Cardiac ventricle fibroblast (primary cell): ENCODE measurements around the gene CCDC43. TPM values are rescaled to one million over a fixed set of nuclear protein-coding genes. Genes with fewer than 3 reads are reported as not detected.

Experiments used
- total RNA-seq: library from RNA; depleted of rRNA; stranded (reverse); fragments of >200 nt; gene quantifications from 2 replicates; pipeline ENCODE4 v1.2.3, GENCODE V29; 2015

The CCDC43 gene, protein sequence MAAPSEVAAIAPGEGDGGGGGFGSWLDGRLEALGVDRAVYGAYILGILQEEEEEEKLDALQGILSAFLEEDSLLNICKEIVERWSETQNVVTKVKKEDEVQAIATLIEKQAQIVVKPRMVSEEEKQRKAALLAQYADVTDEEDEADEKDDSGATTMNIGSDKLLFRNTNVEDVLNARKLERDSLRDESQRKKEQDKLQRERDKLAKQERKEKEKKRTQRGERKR
- 15.0 and 18.5 TPM in 2 replicates for total RNA-seq

DNA sequence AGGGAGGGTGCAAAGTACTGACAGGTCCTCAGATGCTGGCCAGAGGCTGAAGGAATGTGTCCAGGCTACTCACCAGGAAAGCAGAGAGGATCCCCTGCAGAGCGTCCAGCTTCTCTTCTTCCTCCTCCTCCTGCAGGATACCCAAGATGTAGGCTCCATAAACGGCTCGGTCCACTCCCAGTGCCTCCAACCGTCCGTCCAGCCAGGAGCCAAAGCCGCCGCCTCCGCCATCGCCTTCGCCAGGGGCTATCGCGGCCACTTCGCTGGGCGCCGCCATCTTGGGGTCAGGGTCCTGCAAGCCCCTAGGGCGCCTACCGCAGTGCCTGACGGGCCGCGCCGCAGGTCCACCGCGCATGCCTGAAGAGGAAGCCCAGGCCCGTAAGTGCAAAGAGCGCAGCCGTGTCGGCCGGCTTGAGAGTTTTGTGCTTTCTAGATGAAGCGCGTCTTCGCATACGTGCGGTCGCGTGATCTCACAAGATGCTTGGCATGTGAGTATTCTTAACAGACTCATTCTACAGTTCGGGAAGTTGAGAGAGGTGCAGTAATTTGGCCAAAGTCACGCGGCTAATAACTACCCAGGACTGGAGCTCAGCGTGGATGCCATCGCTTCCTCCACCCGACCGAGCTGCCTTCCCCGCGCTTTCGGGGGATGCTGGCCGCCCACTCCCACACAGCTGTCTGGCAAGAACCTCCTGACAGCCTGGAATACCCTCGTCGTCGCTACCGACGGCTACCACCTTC lies at the start of gene CCDC43:
Gene CCDC43, minus strand, starts transcription at position 300 of the 741 bp plus-strand sequence. Its CDS starts 23 bp downstream, at position 277.

DNA sequence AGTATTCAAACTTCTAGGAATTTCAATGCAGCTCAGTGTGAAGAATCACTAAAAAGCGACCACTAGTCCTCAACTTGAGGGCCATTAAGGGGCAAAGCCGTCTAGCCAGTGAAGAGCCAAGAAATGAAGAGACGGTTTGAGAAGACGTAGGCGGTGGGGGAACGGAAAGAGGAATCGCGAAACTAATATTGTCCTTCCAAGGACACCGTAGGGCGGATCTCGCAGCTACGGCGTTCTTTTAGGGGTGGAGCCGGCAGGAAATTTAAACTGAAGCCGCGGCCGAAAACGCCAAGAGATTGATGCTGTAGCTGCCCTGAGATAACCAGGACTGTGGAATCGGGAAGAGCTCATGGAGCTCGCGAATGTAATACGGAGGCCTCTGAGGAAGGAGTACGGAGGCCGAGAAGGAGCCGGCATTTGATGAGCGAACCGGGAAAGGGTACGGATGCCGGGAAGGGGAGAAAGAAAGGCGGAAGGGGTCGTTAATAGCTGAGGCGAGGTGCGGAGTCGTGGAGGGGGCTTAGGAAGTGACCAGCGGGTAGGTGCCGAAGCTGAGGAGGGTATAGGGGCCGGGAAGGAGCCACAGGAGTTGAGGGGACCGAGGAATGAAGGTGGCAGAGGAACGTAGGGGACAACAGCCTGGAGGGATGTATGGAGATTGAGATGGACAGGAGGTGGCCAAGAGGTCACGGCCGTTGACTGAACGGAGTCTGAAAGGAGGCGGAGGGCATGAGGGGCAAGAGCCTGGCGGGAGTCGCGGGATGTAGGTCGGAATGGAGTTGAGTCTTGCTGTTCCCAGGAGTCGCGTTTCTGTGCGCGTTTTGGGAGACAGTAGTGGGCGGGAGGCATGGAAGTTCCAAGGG lies 19.1 kb upstream of the CCDC43 start, which contains the start of gene DBF4B:
Gene DBF4B, plus strand, starts transcription at position 265 of the 863 bp plus-strand sequence. Its CDS starts 156 bp downstream, at position 421.

DNA sequence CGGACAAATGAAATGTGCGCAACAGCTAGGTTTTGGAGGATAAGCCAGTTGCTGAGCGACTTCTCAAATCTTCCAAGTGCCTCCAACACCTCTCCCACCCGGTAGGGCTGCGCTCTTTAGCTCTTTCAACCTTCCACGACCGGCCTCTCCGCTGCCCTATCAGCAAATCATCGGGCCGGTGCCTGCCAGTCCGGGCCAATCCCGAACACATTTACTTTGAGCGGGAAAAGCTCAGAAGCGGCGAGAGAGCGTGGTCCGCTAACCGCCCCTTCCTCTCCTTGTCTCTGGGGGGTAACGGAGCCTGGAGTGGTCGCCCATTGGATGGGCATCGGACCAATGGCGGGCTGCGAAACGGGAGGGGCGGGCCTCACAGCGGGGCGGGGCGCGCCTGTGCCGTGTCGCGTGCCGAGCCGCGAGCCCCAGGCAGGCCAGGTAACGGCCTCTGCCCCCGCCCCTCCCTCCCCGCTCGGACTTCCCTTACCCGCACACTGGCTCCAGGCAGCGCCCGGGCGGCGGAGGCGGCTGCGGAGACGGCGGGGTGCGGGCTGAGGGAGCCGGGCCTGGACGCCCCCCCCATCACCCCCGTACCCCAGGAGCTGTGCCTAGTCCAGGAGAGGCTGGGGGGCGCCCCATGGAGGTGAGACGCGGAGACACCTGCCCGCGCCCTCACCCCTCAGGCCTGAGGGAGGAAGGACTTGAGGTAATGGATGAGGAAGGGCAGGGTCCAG lies 33.4 kb downstream of the CCDC43 start, which contains the start of gene MEIOC:
Gene MEIOC, plus strand, starts transcription at position 486 of the 728 bp plus-strand sequence. Its CDS starts 146 bp downstream, at position 632.

Other genes starting within 250 kb of the CCDC43 start
- gene GPATCH8, start 186.4 kb downstream of the CCDC43 start, total RNA-seq = 14.7 and 15.0 TPM in 2 replicates
- gene FZD2, start 132.3 kb downstream of the CCDC43 start, total RNA-seq = 19.0 and 22.6 TPM in 2 replicates
- gene MEIOC, start 33.3 kb downstream of the CCDC43 start, total RNA-seq = 0.06 and 0.24 TPM in 2 replicates
- gene DBF4B, start 18.9 kb upstream of the CCDC43 start, total RNA-seq = 1.0 and 1.4 TPM in 2 replicates
- gene ADAM11, start 69.2 kb upstream of the CCDC43 start, total RNA-seq = 0.15 and 0.25 TPM in 2 replicates
- gene GJC1, start 140.5 kb upstream of the CCDC43 start, total RNA-seq = 1.4 and 2.7 TPM in 2 replicates
- gene HIGD1B, start 158.1 kb upstream of the CCDC43 start, total RNA-seq = not detected in 2 replicates
- gene EFTUD2, start 209.7 kb upstream of the CCDC43 start, total RNA-seq = 56.2 and 75.9 TPM in 2 replicates
- gene GFAP, start 225.7 kb upstream of the CCDC43 start, total RNA-seq = not detected in 2 replicates